ENCODE measurements around the gene ABCA3. TPM values are rescaled to one million over a fixed set of nuclear protein-coding genes. Genes with fewer than 3 reads are reported as not detected.

The ABCA3 gene
- total and polyA plus RNA-seq, 4 donors, result 197 to 607 (median 411) TPM

DNA sequence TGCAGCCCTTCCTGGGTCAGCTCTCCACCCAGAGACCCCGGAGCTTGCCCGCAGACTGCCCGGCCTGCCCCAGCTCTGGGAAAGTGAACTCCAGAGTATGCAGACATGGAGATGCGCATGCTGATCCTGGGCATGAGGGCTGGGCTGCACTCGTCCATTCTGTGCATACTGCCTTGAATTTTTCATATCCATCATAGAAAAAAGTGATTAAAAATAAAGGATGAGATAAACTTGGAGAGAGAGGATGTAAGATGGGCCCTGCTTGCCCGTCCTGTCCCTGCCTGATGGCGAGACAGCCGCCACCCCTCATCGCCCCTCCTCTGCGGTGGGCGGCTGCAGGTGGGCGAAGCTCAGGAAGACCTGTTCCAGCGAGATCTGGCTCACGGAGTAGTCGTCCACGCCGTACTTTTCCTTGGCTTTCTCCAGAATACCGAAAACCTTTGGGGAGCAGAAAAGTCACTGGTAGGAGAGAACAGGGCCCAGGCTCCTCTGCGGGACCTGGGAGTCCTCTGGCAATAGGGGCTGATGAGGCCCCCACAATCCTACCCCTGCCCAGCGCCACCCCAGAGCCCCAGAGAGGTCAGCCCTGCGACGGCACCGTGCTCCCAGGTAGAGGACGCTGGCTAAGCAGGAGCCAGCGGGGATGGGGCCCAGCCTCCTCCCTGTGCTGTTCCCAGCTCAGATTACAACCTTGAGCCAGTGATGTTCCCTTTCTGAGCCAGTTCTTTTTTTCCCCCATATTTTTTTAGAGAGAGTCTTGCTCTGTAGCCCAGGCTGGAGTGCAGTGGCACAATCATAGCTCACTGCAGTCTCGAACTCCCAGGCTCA lies 63.9 kb downstream of the ABCA3 start:
- peaks cover 0 to 37% (median 0%) of the 10 kb centered on the region in 4 donors for H3K36me3 ChIP-seq (ENCODE audit: control insufficient read depth in 4 of 4, insufficient read depth in 4 of 4, low read length in 4 of 4)
- ATAC-seq (ENCODE audit: insufficient read depth, low FRiP score), result no peak

DNA sequence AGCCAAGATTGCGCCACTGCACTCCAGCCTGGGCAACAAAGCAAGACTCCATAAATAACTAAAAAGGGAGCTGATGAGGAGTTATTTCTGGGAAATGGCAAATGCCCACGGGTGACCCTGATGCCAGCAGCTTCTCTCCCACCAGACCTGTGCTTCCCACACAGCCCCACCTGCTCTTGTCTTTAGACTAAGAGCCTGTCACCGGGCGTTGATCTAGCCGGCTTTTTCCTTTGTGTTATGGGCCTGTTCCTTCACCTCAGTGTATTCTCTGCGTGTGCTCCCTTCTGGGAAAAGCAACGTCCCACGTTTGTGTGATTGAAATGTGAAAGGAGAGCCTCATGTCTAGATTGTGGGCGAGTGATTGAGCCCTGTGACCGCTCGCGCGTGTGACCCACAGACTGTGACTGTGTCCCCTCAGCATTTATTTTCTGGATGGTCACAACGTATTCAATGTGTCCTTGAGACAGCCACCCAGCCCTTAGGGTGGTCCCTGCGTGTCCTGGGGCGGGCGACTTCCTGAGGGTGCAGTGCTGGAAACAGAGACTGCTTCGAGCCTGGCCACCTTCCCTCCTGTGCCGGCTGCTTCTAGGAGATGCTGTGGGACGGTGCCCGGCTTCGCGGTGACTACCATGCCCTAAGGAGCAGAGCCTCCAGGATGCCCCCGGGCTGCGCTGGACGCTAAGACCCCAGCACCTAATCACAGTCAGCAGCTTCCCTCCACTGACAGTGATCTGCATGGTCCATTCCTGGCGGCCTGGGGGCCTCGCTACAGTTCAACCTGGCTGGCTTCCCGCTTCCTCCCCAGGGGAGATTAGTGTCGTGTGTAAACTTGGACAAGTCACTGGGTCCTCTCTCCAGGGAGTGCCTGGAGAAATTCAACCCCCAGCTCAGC lies 64.8 kb downstream of the ABCA3 start:
- no peak for ATAC-seq (ENCODE audit: insufficient read depth, low FRiP score)
- no peak overlapping the region for H3K27ac ChIP-seq (ENCODE audit: low read depth in 1 of 2, low read length in 1 of 2)
- peaks cover 0 to 29% (median 0%) of the 10 kb centered on the region in 4 donors for H3K36me3 ChIP-seq (ENCODE audit: control insufficient read depth in 4 of 4, insufficient read depth in 4 of 4, low read length in 4 of 4)
- H3K9ac ChIP-seq (ENCODE audit: insufficient read depth in 1 of 2, low read length in 2 of 2), result no peak overlapping the region
- H3K27me3 ChIP-seq (ENCODE audit: control insufficient read depth in 3 of 3, insufficient read depth in 3 of 3, low read length in 2 of 3), result no peaks in the 10 kb centered on the region
- no peaks in the 10 kb centered on the region for H3K4me1 ChIP-seq (ENCODE audit: control insufficient read depth in 5 of 5, insufficient read depth in 5 of 5, low read length in 5 of 5)
- H3K9me3 ChIP-seq (ENCODE audit: control insufficient read depth in 4 of 4, insufficient read depth in 3 of 4, low read length in 3 of 4), result no peaks in the 10 kb centered on the region
- 82 to 86% methylated on average over 30 of the region's 30 CpGs for WGBS, 2 donors
- peak in 1 of 3 donors; percentile 7 for DNase-seq
- H3K4me3 ChIP-seq, result no peak overlapping the region
- TF ChIP-seq, protein P1, sequence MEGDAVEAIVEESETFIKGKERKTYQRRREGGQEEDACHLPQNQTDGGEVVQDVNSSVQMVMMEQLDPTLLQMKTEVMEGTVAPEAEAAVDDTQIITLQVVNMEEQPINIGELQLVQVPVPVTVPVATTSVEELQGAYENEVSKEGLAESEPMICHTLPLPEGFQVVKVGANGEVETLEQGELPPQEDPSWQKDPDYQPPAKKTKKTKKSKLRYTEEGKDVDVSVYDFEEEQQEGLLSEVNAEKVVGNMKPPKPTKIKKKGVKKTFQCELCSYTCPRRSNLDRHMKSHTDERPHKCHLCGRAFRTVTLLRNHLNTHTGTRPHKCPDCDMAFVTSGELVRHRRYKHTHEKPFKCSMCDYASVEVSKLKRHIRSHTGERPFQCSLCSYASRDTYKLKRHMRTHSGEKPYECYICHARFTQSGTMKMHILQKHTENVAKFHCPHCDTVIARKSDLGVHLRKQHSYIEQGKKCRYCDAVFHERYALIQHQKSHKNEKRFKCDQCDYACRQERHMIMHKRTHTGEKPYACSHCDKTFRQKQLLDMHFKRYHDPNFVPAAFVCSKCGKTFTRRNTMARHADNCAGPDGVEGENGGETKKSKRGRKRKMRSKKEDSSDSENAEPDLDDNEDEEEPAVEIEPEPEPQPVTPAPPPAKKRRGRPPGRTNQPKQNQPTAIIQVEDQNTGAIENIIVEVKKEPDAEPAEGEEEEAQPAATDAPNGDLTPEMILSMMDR (IDR thresholded peaks at IDR 0.05; ENCODE audit: control extremely low read depth, extremely low read depth), result no peak

More for the DNA sequence above, 63.9 kb downstream of the ABCA3 start:
- Histone ChIP-seq H3K4me3 (no peak overlapping the region), H3K4me1 (ENCODE audit: control insufficient read depth in 5 of 5, insufficient read depth in 5 of 5, low read length in 5 of 5) (no peaks in the 10 kb centered on the region), H3K27me3 (ENCODE audit: control insufficient read depth in 3 of 3, insufficient read depth in 3 of 3, low read length in 2 of 3) (no peaks in the 10 kb centered on the region), H3K27ac (ENCODE audit: low read depth in 1 of 2, low read length in 1 of 2) (no peak overlapping the region), H3K9me3 (ENCODE audit: control insufficient read depth in 4 of 4, insufficient read depth in 3 of 4, low read length in 3 of 4) (no peaks in the 10 kb centered on the region), H3K9ac (ENCODE audit: insufficient read depth in 1 of 2, low read length in 2 of 2) (no peak overlapping the region)
- 87% methylated on average over 26 of the region's 26 CpGs for WGBS, 2 donors
- TF ChIP-seq, protein P1 (IDR thresholded peaks at IDR 0.05; ENCODE audit: control extremely low read depth, extremely low read depth), result no peak
- no peak for DNase-seq

DNA sequence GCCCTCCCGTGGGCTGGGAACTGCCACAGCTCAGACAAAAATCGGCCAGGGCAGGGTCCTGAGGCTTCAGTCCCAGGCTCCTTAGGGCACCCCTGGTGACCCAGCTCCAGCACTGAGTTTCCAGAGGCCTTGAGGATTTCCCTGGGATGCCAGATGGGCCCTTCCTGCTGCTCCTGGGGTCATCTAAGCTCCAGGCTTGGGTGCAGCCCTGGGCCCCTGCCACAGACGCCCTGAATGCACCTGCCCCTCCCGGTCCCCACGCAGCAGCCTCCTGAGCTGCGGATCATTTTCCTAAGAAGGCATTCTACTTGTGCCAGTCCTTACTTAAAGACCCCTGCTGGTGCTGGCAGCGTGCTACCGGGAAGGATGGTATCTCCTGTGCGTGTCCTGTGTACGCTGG lies 66.6 kb downstream of the ABCA3 start:
- H3K27ac ChIP-seq (ENCODE audit: low read depth in 1 of 2, low read length in 1 of 2), result no peak overlapping the region
- TF ChIP-seq, protein P1 (IDR thresholded peaks at IDR 0.05; ENCODE audit: control extremely low read depth, extremely low read depth), result no peak
- H3K4me1 ChIP-seq (ENCODE audit: control insufficient read depth in 5 of 5, insufficient read depth in 5 of 5, low read length in 5 of 5), result peaks cover 0 to 12% (median 4%) of the 10 kb centered on the region in 5 donors
- WGBS, 2 donors, result 85 to 93% methylated on average over 10 of the region's 10 CpGs
- no peak overlapping the region for H3K4me3 ChIP-seq
- no peak overlapping the region for H3K9ac ChIP-seq (ENCODE audit: insufficient read depth in 1 of 2, low read length in 2 of 2)
- ATAC-seq (ENCODE audit: insufficient read depth, low FRiP score), result no peak
- no peak for DNase-seq
- no peaks in the 10 kb centered on the region for H3K27me3 ChIP-seq (ENCODE audit: control insufficient read depth in 3 of 3, insufficient read depth in 3 of 3, low read length in 2 of 3)
- peaks cover 0 to 23% (median 0%) of the 10 kb centered on the region in 4 donors for H3K36me3 ChIP-seq (ENCODE audit: control insufficient read depth in 4 of 4, insufficient read depth in 4 of 4, low read length in 4 of 4)
- H3K9me3 ChIP-seq (ENCODE audit: control insufficient read depth in 4 of 4, insufficient read depth in 3 of 4, low read length in 3 of 4), result no peaks in the 10 kb centered on the region

All from lung (tissue), 12 donors.